Esophagus squamous epithelium (tissue), 5 donors: ENCODE data around the gene RIBC2. TPM values are rescaled to one million over a fixed set of nuclear protein-coding genes. Genes with fewer than 3 reads are reported as not detected.
A peak's percentile ranks its signal among the peaks of the same experiment; 100 is the strongest.

Source experiments
- DNase-seq: peaks from one replicate; lab custom pipeline; 2025; lab: John Stamatoyannopoulos, UW
- H3K27ac ChIP-seq, 4 donors: fragments of 200-600 bp; sonication (generic); one replicate each; pipeline ENCODE4 v1.5.1; 2016 to 2019; ENCODE audit warnings: mild to moderate bottlenecking in 1 of 4
- H3K27me3 ChIP-seq, 4 donors: fragments of 200-600 bp; sonication (generic); 1 replicate in 3 of 4; 2 replicates in 1 of 4; pipeline versions ENCODE4 v1.5.1 to v1.6.0; 2017 to 2021; ENCODE audit warnings: antibody characterized with exemption in 1 of 4
- H3K36me3 ChIP-seq, 3 donors: fragments of 200-600 bp; sonication (generic); one replicate each; pipeline ENCODE4 v1.5.1; 2016 to 2019
- H3K4me1 ChIP-seq, 3 donors: fragments of 200-600 bp; sonication (generic); one replicate each; pipeline ENCODE4 v1.5.1; 2017 to 2019
- H3K4me3 ChIP-seq, 4 donors: fragments of 200-600 bp; sonication (generic); 1 replicate in 3 of 4; 2 replicates in 1 of 4; pipeline ENCODE4 v1.5.1; 2016 to 2019; ENCODE audit warnings: mild to moderate bottlenecking in 2 of 4, moderate library complexity in 1 of 4
- H3K9me3 ChIP-seq, 3 donors: fragments of 200-600 bp; sonication (generic); one replicate each; pipeline ENCODE4 v1.5.1; 2016 to 2019
- POLR2A ChIP-seq, 4 donors: fragments of 450-650 bp; IDR thresholded peaks; one replicate each; pipeline ENCODE4 v1.6.1; 2017; ENCODE audit warnings: antibody characterized with exemption in 4 of 4, mild to moderate bottlenecking in 4 of 4, moderate library complexity in 3 of 4
- WGBS, 2 donors: methylation state at CpG; one replicate each; pipeline ENCODE4 v1.1.5; 2018; 5-methylcytosine and 5-hydroxymethylcytosine counted together
- intact Hi-C: fragments of 100-400 bp; cut with DNase I; formaldehyde crosslinking; loops from one replicate; pipeline ENCODE4 v1.15.0; 2022
- total RNA-seq, 4 donors: library from RNA; depleted of rRNA; stranded (reverse); fragments of >200 nt; gene quantifications; one replicate each; pipeline ENCODE4 v1.1.0, GENCODE V29; 2016
- TF ChIP-seq, protein P1 (sequence below), 6 experiments: fragments of 450-650 bp in 4 of 6; fragments of 200-600 bp in 2 of 6; sonication (generic) in 2 of 6; IDR thresholded peaks; one replicate each; pipeline ENCODE4 v1.5.1; 2016 to 2019; ENCODE audit warnings: antibody characterized with exemption in 6 of 6, mild to moderate bottlenecking in 4 of 6, moderate library complexity in 4 of 6
- donor health status: DM: yes; HTN: yes; CAD: no.

Gene RIBC2
- total RNA-seq, 4 donors from 2014 or later = 0.19 to 0.76 (median 0.75) TPM; not detected in 1

DNA sequence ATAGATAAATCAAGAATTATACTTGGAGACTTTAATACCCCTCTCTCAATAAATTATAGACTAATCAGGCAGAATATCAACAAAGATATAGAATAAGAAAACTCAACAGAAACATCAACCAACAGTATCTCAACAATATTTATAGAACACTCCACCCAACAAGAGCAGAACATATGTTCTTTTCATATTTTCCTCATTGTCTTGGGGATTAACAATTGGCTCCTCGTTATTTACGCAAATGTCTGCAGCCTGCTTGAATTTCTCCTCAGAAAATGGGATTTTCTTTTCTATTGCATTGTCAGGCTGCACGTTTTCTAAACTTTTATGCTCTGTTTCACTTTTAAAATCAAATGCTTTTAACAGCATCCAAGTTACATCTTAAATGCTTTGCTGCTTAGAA is 52.1 kb downstream of the RIBC2 start:
- H3K27me3 ChIP-seq = no peaks in the 10 kb centered on the region
- no peaks in the 10 kb centered on the region for H3K9me3 ChIP-seq
- H3K4me3 ChIP-seq = no peak overlapping the region
- 50 to 54% methylated on average over 3 of the region's 3 CpGs for WGBS, 2 donors
- TF ChIP-seq, protein P1, sequence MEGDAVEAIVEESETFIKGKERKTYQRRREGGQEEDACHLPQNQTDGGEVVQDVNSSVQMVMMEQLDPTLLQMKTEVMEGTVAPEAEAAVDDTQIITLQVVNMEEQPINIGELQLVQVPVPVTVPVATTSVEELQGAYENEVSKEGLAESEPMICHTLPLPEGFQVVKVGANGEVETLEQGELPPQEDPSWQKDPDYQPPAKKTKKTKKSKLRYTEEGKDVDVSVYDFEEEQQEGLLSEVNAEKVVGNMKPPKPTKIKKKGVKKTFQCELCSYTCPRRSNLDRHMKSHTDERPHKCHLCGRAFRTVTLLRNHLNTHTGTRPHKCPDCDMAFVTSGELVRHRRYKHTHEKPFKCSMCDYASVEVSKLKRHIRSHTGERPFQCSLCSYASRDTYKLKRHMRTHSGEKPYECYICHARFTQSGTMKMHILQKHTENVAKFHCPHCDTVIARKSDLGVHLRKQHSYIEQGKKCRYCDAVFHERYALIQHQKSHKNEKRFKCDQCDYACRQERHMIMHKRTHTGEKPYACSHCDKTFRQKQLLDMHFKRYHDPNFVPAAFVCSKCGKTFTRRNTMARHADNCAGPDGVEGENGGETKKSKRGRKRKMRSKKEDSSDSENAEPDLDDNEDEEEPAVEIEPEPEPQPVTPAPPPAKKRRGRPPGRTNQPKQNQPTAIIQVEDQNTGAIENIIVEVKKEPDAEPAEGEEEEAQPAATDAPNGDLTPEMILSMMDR (IDR thresholded peaks at IDR 0.05) = no peak
- no peak for TF ChIP-seq POLR2A (IDR thresholded peaks at IDR 0.05)
- no peak overlapping the region for H3K27ac ChIP-seq
- H3K36me3 ChIP-seq = no peaks in the 10 kb centered on the region
- peaks cover 9 to 39% (median 11%) of the 10 kb centered on the region in 3 donors for H3K4me1 ChIP-seq
- intact Hi-C loops = no loop called here
- no peak for DNase-seq

DNA sequence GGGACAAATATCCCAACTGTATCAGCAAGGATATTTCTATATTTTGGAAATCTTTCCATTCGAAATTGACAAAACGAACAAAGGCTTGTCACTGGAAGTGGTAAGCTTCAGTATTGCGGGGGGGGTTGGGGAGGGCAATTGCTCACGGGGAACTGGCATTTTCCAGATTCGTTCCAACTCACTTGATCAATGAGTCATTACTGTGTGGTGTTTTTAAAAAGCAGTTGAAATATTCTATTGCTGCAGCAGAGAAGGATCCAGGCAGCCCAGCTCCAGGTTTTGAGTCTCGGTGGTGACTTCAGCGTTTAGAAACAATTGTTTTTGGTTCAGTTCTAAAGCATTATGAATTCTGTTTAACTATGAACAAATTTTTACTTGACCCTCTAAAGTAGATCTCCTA is 55.4 kb downstream of the RIBC2 start:
- no peak overlapping the region for H3K4me3 ChIP-seq
- peaks cover 11 to 54% (median 13%) of the 10 kb centered on the region in 3 donors for H3K4me1 ChIP-seq
- H3K27me3 ChIP-seq = no peaks in the 10 kb centered on the region
- DNase-seq = no peak
- 20 to 39% methylated on average over 7 of the region's 7 CpGs for WGBS, 2 donors
- intact Hi-C loops = no loop called here
- H3K9me3 ChIP-seq = no peaks in the 10 kb centered on the region
- H3K27ac ChIP-seq = peak overlapping the region; percentile 70 to 83 (median 79)
- TF ChIP-seq POLR2A (IDR thresholded peaks at IDR 0.05) = no peak
- TF ChIP-seq, protein P1 (IDR thresholded peaks at IDR 0.05) = no peak
- H3K36me3 ChIP-seq = no peaks in the 10 kb centered on the region

DNA sequence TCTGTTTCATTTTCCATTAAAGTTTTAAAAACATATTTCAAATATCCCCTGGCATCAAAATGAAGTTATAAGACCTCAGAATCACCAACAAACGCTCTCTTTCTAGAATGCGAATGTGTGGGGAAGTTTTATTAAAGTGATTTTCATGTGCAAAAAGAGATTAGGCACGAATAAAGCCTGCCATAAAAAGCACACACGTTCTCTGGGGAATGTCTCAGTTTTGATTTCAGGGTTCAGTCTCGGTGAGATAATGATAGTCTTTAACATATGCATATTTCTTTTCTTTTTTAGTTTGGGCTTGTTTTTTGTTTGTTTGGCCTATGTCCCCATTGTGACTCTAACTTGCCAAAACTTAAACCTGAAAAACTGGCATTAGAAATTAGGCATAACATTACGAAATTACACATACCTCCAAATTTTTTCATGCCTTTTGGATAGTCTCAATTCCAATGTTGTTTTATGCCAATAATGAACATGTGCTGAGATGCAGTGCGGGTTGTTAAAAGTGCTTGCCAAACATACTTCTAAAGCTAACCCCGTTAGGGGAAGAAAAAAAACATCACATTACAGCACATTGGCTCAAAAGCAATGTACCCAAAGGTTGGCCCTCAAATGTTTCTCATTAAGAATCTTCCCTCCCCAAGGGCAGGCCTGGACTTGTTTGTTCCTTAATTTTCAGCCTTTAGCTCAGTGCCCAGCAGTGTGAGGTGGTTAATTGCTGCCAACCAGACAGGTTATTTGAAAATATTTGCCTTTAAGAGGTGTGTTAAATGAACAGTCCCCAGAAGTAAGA is 56.0 kb downstream of the RIBC2 start:
- Histone ChIP-seq H3K27me3 (no peaks in the 10 kb centered on the region), H3K36me3 (no peaks in the 10 kb centered on the region), H3K9me3 (no peaks in the 10 kb centered on the region), H3K27ac (peak overlapping the region; percentile 70 to 83 (median 79)), H3K4me3 (no peak overlapping the region), H3K4me1 (peaks cover 11 to 59% (median 13%) of the 10 kb centered on the region in 3 donors)
- TF ChIP-seq POLR2A (IDR thresholded peaks at IDR 0.05) = no peak
- no peak for DNase-seq
- intact Hi-C loops = no loop called here
- 20 to 25% methylated on average over 8 of the region's 8 CpGs for WGBS, 2 donors

DNA sequence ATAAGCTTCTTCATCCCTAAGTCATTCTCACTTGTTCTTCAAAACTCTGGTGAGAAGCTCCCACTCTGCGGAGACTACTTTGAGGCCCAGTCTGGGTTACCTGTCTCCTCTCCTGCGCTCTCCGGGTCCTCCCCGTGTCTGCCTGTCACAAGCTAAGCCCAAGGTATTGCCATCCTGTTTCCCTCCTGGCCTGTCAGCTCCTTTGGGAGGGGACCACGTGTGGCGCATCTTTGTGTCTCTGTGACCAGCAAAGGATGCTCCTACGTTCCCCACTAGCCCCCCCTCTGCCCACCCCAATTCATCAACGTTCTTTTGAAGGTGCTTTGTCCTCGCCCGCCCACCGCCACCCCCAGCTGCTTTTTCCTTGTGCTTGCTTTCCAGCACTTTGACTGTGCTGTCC is 57.4 kb downstream of the RIBC2 start:
- TF ChIP-seq, protein P1 (IDR thresholded peaks at IDR 0.05) = no peak
- TF ChIP-seq POLR2A (IDR thresholded peaks at IDR 0.05) = no peak
- no peaks in the 10 kb centered on the region for H3K9me3 ChIP-seq
- peak overlapping the region; percentile 37 to 83 (median 74) for H3K27ac ChIP-seq
- intact Hi-C loops = no loop called here
- 75 to 81% methylated on average over 10 to 11 of the region's 11 CpGs for WGBS, 2 donors
- H3K36me3 ChIP-seq = no peaks in the 10 kb centered on the region
- peaks cover 11 to 54% (median 13%) of the 10 kb centered on the region in 3 donors for H3K4me1 ChIP-seq
- DNase-seq = no peak
- H3K4me3 ChIP-seq = no peak overlapping the region
- H3K27me3 ChIP-seq = no peaks in the 10 kb centered on the region

DNA sequence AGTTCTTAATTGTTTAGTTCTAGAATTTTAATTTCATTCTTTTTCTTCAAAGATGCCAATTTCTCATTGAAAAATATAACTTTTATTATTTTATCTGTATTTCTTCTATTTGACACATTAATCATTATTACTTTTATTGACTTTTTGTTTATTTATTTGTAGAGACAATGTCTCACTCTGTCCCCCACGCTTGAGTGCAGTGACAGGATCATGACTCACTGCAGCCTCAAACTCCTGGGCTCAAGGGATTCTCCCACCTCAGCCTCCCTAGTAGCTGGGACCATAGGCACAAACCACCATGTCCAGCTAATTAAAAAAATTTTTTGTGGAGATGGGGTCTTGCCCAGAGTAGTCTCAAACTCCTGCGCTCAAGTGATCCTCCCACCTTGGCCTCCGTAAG is 58.9 kb downstream of the RIBC2 start:
- no peaks in the 10 kb centered on the region for H3K36me3 ChIP-seq
- H3K9me3 ChIP-seq = no peaks in the 10 kb centered on the region
- no peak overlapping the region for H3K4me3 ChIP-seq
- no peaks in the 10 kb centered on the region for H3K27me3 ChIP-seq
- no peak overlapping the region for H3K27ac ChIP-seq
- DNase-seq = no peak
- 78 to 83% methylated on average over 3 of the region's 3 CpGs for WGBS, 2 donors
- H3K4me1 ChIP-seq = peaks cover 11 to 57% (median 13%) of the 10 kb centered on the region in 3 donors
- TF ChIP-seq, protein P1 (IDR thresholded peaks at IDR 0.05) = no peak
- no peak for TF ChIP-seq POLR2A (IDR thresholded peaks at IDR 0.05)
- intact Hi-C loops = no loop called here
